ENCODE measurements around the gene CACFD1.

The CACFD1 gene

DNA sequence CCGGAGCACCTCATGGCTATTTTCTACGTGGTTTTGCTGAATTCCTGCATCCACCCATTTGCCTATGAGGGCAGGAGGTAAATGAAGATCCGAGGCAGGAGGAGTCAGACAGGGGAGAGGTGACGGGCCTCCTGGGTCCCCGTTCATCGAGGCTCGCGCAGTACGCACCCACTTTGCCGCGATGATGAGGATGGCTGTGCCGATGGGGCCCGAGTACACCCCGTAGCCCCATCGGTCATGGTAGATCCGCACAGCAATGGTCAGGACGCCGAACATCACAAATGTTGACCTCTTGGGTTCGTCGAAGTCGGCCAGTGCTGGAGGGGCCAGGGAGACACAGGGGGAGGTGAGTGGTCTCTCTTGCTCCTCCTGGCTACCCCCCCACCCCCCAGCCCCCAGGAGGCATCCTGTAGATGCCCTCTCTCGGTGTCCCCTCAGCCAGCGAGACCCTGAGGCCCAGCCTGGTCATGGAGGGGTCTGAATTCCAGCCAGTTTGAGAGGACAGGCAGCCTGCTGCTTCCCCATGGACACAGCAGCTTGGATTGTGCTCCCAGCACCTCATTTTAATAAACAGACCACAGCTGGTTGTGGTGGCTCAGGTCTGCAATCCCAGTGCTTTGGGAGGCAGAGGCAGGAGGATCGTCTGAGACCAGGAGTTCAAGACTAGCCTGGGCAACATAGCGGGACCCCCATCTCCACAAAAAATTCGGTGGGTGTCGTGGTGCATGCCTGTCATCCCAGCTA, 59.1 kb downstream of the CACFD1 start:
- POLR2A ChIA-PET: no interaction called here
- Histone ChIP-seq H3K4me1 (ENCODE audit: control insufficient read depth, insufficient read depth, low read length) (no peaks in the 10 kb centered on the region), H3K4me3 (ENCODE audit: low read depth, low read length) (no peak overlapping the region), H3K27ac (ENCODE audit: extremely low read depth, low read depth, low read length) (no peak overlapping the region), H3K36me3 (ENCODE audit: control insufficient read depth in 2 of 2, insufficient read depth in 1 of 2, low read length in 2 of 2) (no peaks in the 10 kb centered on the region), H3K9me3 (ENCODE audit: control insufficient read depth, insufficient read depth, low read depth, low read length) (no peaks in the 10 kb centered on the region)
- CTCF ChIA-PET: interaction anchor here (0.6 to 1.0 kb wide), 2 partner anchors 8 to 339 kb away, joined by 3 read pairs; no protein-coding TSS in a partner anchor
- TF ChIP-seq ZNF654 (tag by site-specific recombination; IDR thresholded peaks at IDR 0.05; ENCODE audit: low read depth) (no peak), ZNF600 (tag by site-specific recombination; IDR thresholded peaks at IDR 0.05) (no peak), YY1 (tag by site-specific recombination; IDR thresholded peaks at IDR 0.05) (no peak), ZNF660 (tag by site-specific recombination; IDR thresholded peaks at IDR 0.05) (no peak), ZNF114 (tag by site-specific recombination; IDR thresholded peaks at IDR 0.05) (no peak), ZNF146 (tag by site-specific recombination; IDR thresholded peaks at IDR 0.05) (no peak), ZNF629 (tag by site-specific recombination; IDR thresholded peaks at IDR 0.05) (no peak), ZNF302 (tag by site-specific recombination; IDR thresholded peaks at IDR 0.05; ENCODE audit: low read depth) (no peak), ZNF416 (tag by site-specific recombination; IDR thresholded peaks at IDR 0.05) (no peak)
- TF ChIP-seq, protein P1, sequence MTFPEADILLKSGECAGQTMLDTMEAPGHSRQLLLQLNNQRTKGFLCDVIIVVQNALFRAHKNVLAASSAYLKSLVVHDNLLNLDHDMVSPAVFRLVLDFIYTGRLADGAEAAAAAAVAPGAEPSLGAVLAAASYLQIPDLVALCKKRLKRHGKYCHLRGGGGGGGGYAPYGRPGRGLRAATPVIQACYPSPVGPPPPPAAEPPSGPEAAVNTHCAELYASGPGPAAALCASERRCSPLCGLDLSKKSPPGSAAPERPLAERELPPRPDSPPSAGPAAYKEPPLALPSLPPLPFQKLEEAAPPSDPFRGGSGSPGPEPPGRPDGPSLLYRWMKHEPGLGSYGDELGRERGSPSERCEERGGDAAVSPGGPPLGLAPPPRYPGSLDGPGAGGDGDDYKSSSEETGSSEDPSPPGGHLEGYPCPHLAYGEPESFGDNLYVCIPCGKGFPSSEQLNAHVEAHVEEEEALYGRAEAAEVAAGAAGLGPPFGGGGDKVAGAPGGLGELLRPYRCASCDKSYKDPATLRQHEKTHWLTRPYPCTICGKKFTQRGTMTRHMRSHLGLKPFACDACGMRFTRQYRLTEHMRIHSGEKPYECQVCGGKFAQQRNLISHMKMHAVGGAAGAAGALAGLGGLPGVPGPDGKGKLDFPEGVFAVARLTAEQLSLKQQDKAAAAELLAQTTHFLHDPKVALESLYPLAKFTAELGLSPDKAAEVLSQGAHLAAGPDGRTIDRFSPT (tag by site-specific recombination; IDR thresholded peaks at IDR 0.05): no peak
- TF ChIP-seq, protein P2, sequence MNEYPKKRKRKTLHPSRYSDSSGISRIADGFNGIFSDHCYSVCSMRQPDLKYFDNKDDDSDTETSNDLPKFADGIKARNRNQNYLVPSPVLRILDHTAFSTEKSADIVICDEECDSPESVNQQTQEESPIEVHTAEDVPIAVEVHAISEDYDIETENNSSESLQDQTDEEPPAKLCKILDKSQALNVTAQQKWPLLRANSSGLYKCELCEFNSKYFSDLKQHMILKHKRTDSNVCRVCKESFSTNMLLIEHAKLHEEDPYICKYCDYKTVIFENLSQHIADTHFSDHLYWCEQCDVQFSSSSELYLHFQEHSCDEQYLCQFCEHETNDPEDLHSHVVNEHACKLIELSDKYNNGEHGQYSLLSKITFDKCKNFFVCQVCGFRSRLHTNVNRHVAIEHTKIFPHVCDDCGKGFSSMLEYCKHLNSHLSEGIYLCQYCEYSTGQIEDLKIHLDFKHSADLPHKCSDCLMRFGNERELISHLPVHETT (tag by site-specific recombination; IDR thresholded peaks at IDR 0.05): no peak
- TF ChIP-seq, protein P3, sequence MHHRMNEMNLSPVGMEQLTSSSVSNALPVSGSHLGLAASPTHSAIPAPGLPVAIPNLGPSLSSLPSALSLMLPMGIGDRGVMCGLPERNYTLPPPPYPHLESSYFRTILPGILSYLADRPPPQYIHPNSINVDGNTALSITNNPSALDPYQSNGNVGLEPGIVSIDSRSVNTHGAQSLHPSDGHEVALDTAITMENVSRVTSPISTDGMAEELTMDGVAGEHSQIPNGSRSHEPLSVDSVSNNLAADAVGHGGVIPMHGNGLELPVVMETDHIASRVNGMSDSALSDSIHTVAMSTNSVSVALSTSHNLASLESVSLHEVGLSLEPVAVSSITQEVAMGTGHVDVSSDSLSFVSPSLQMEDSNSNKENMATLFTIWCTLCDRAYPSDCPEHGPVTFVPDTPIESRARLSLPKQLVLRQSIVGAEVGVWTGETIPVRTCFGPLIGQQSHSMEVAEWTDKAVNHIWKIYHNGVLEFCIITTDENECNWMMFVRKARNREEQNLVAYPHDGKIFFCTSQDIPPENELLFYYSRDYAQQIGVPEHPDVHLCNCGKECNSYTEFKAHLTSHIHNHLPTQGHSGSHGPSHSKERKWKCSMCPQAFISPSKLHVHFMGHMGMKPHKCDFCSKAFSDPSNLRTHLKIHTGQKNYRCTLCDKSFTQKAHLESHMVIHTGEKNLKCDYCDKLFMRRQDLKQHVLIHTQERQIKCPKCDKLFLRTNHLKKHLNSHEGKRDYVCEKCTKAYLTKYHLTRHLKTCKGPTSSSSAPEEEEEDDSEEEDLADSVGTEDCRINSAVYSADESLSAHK (tag by site-specific recombination; IDR thresholded peaks at IDR 0.05): no peak
- TF ChIP-seq, protein P4, sequence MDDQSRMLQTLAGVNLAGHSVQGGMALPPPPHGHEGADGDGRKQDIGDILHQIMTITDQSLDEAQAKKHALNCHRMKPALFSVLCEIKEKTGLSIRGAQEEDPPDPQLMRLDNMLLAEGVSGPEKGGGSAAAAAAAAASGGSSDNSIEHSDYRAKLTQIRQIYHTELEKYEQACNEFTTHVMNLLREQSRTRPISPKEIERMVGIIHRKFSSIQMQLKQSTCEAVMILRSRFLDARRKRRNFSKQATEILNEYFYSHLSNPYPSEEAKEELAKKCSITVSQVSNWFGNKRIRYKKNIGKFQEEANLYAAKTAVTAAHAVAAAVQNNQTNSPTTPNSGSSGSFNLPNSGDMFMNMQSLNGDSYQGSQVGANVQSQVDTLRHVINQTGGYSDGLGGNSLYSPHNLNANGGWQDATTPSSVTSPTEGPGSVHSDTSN (CRISPR knock-in tag; IDR thresholded peaks at IDR 0.05): no peak
- TF ChIP-seq, protein P5, sequence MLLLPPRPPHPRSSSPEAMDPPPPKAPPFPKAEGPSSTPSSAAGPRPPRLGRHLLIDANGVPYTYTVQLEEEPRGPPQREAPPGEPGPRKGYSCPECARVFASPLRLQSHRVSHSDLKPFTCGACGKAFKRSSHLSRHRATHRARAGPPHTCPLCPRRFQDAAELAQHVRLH (tag by site-specific recombination; IDR thresholded peaks at IDR 0.05): no peak

DNA sequence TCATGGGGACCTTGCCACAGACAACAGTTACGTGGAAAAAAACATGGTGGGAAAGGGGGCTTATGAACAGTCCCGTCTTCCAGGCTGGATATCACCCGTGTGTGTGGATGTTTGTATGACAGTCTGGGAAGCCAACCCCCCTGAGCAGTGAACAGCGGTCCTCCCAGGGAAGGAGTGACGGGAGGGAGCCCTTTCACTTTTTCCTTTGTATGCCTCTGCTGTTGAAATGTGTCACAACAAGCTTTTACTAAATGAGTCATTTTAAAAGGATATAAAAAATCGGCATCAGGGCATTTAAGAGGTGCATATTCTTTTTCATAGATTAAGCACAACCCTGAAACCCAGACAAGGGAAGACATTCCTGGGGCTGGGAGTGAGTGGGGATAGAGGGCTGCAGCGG, 59.9 kb downstream of the CACFD1 start:
- H3K4me1 ChIP-seq (ENCODE audit: control insufficient read depth, insufficient read depth, low read length): no peaks in the 10 kb centered on the region
- ChIA-PET POLR2A (no interaction called here), CTCF (no interaction called here)
- no peak overlapping the region for H3K27ac ChIP-seq (ENCODE audit: extremely low read depth, low read depth, low read length)
- H3K4me3 ChIP-seq (ENCODE audit: low read depth, low read length): no peak overlapping the region
- H3K36me3 ChIP-seq (ENCODE audit: control insufficient read depth in 2 of 2, insufficient read depth in 1 of 2, low read length in 2 of 2): no peaks in the 10 kb centered on the region
- no peaks in the 10 kb centered on the region for H3K9me3 ChIP-seq (ENCODE audit: control insufficient read depth, insufficient read depth, low read depth, low read length)
- TF ChIP-seq ZBTB17 (tag by site-specific recombination; IDR thresholded peaks at IDR 0.05) (no peak), ZNF202 (tag by site-specific recombination; IDR thresholded peaks at IDR 0.05; ENCODE audit: borderline replicate concordance) (no peak), ZNF777 (tag by site-specific recombination; IDR thresholded peaks at IDR 0.05; ENCODE audit: borderline replicate concordance) (no peak), HOXA7 (CRISPR knock-in tag; IDR thresholded peaks at IDR 0.05; ENCODE audit: borderline replicate concordance) (no peak), ZBTB1 (tag by site-specific recombination; IDR thresholded peaks at IDR 0.05) (no peak), ZNF341 (tag by site-specific recombination; IDR thresholded peaks at IDR 0.05; ENCODE audit: low read depth) (no peak), ZNF624 (tag by site-specific recombination; IDR thresholded peaks at IDR 0.05) (no peak)
- TF ChIP-seq, protein P6, sequence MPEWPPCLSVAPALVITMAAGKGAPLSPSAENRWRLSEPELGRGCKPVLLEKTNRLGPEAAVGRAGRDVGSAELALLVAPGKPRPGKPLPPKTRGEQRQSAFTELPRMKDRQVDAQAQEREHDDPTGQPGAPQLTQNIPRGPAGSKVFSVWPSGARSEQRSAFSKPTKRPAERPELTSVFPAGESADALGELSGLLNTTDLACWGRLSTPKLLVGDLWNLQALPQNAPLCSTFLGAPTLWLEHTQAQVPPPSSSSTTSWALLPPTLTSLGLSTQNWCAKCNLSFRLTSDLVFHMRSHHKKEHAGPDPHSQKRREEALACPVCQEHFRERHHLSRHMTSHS (tag by site-specific recombination; IDR thresholded peaks at IDR 0.05): no peak
- TF ChIP-seq, protein P1 (tag by site-specific recombination; IDR thresholded peaks at IDR 0.05): no peak
- TF ChIP-seq, protein P7, sequence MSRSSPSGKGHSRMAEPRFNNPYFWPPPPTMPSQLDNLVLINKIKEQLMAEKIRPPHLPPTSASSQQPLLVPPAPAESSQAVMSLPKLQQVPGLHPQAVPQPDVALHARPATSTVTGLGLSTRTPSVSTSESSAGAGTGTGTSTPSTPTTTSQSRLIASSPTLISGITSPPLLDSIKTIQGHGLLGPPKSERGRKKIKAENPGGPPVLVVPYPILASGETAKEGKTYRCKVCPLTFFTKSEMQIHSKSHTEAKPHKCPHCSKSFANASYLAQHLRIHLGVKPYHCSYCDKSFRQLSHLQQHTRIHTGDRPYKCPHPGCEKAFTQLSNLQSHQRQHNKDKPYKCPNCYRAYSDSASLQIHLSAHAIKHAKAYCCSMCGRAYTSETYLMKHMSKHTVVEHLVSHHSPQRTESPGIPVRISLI (tag by site-specific recombination; IDR thresholded peaks at IDR 0.05): no peak
